ENCODE results near the gene NUTM2F.
"Not testable (repeated sequence)": the region's sequence is repeated elsewhere in the genome, so short reads cannot be mapped to it uniquely, and the experiment has no call there.

NUTM2F gene, protein sequence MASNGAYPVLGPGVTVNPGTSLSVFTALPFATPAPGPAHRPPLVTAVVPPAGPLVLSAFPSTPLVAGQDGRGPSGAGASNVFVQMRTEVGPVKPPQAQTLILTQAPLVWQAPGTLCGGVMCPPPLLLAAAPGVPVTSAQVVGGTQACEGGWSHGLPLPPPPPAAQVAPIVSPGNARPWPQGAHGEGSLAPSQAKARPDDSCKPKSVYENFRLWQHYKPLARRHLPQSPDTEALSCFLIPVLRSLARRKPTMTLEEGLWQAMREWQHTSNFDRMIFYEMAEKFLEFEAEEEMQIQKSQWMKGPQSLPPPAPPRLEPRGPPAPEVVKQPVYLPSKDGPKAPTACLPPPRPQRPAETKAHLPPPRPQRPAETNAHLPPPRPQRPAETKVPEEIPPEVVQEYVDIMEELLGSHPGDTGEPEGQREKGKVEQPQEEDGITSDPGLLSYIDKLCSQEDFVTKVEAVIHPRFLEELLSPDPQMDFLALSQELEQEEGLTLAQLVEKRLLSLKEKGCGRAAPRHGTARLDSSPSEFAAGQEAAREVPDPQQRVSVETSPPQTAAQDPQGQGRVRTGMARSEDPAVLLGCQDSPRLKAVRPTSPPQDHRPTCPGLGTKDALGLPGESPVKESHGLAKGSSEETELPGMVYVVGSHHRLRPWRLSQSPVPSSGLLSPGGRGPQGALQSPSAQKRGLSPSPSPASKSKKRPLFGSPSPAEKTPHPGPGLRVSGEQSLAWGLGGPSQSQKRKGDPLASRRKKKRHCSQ

DNA sequence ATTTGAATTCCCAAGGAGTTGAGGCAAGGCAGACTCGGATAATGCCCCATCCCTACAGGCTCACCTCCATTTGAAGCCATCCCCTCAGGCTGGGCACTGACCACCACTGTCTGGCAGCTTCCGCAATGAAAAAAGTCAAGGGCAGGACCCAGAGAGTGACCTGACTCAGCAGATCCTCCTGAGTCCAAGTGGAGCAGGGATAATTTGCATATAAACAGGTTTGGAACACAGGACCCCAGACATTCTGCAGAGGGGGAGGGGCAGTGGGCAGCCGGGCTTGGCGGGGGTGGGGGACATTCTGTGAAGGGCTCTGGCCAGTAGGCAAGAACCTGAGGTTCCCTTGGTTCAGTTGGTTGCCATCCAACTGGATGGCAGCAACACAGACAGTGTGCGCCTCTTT, at the start of gene NUTM2F:
Gene NUTM2F (minus strand): TSS at position 101 of the 400 bp plus-strand sequence. CDS start 21 bp downstream, at position 80.
- DNase-seq: not testable (repeated sequence)

- not testable (repeated sequence) for DNase-seq
These were observed 46.8 kb upstream of the NUTM2F start for GRCh38 chr9:94375197-94375596.

- peak; percentile 77 to 90 for DNase-seq
These were observed 46.0 kb upstream of the NUTM2F start for GRCh38 chr9:94374176-94375056.

- not testable (repeated sequence) for DNase-seq
These were observed 45.3 kb upstream of the NUTM2F start for GRCh38 chr9:94373779-94374175.

- not testable (repeated sequence) for DNase-seq
These were observed 41.8 kb upstream of the NUTM2F start for GRCh38 chr9:94370266-94370665.

DNA sequence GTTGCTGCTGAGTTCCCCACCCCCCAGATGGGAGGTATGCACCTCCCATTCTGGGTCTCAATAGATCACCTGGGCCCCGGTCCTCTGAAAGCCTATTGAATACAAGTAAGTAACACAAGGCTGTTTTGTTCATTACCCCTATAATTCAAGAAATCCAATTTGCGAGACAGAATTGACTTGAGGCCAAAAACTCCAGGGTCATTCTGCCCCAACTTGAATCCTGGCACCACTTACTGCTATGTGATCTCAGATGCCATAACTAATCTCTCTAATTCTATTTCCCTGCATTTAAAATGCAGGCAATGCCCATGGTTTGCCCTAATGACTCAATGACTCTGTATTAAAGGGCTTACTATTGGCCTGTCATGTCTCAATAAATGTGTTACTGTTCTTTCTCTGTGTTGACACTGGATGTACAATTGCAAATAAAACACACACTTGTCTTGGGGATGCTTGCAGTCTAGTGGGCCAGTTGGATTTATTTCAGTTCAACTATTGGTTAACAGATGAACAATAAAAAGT, 35.7 kb upstream of the NUTM2F start:
- DNase-seq: not testable (repeated sequence)

DNA sequence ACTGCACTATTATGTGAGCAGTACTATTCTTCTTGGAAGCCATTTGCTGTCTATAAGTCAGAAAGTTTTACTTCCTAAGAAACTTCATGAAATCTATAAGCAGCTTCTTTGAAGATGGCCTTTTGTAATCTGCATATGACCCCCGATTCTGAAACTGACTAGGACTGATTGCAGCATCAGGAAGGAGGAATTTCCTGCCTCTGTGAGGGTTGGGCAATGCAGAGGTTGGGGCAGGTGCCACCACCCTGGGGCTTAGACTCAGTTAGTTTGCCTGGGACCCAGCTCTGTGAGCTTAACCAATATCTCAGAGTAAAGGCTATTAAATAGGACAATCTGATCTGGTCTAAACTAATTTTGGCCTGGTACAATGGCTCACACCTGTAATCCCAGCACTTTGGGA, 28.7 kb upstream of the NUTM2F start:
- DNase-seq: not testable (repeated sequence)

DNA sequence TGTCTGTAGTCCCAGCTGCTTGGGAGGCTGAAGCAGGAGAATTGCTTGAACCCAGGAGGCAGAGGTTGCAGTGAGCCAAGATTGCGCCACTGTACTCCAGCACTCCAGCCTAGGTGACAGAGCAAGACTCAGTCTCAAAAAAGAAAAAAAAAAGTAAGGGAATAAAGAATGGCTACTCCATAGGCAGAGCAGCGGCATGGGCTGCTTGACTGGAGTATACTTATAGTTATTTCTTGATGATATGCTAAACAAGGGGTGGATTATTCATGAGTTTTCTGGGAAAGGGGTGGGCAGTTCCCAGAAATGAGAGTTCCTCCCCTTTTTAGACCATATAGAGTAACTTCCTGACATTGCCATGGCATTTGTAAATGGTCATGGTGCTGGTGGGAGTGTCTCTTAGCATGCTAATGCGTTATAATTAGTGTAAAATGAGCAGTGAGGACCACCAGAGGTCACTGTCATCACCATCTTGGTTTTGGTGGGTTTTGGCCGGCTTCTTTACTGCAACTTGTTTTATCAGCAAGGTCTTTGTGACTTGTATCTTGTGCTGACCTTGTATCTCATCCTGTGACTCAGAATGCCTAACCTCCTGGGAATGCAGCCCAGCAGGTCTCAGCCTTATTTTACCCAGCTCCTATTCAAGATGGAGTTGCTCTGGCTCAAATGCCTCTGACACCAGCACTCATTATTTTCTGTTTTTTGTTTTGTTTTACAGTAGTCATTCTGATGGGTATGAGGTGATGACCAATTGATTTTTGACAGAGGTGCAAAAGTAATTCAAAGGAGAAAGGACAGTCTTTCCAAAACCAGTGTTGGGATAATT, 23.7 kb upstream of the NUTM2F start:
- not testable (repeated sequence) for DNase-seq

GRCh38 chr9:94348754-94349153, 20.3 kb upstream of the NUTM2F start:
- not testable (repeated sequence) for DNase-seq

DNA sequence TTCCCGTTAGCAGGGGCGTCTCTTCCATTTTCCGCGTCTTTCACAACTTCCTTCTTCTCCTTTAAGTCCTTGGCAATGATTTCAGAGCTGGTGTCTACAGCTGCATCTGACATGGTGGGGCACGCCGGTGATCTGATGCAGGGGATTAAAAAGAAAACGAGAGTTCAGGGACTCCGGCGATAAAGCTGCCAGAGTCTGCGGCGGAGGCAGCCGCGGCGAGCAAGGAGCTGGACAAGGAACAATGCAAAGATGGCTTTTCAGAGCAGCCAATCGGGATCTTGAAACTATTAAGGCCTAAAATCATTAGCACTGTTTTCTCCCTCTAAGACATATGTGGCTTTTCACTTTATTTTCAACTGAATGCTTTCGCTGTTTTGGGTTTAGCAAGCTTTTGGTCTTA, 19.0 kb upstream of the NUTM2F start:
- DNase-seq: not testable (repeated sequence)

- DNase-seq: not testable (repeated sequence)
These were observed 13.3 kb upstream of the NUTM2F start for GRCh38 chr9:94341703-94342102.

- not testable (repeated sequence) for DNase-seq
These were observed 12.3 kb upstream of the NUTM2F start for GRCh38 chr9:94340750-94341149.

DNA sequence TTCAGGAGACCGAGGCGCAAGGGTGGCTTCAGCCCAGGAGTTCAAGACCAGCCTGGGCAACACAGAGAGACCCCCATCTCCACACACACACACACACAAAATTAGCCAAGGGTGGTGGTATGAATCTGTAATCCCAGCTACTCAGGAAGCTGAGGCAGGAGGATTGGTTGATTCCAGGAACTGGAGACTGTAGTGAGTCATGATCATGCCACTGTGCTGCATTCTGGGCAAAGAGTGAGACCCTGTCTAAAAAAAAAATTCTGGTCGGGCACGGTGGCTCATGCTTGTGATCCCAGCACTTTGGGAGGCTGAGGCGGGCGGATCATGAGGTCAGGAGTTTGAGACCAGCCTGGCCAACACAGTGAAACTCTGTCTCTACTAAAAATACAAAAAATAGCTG, 11.2 kb upstream of the NUTM2F start:
- DNase-seq: not testable (repeated sequence)

GRCh38 chr9:94338723-94339122, 10.3 kb upstream of the NUTM2F start:
- DNase-seq: not testable (repeated sequence)

- DNase-seq: not testable (repeated sequence)
These were observed 8.0 kb upstream of the NUTM2F start for GRCh38 chr9:94336445-94336844.

GRCh38 chr9:94325583-94325982, 2.9 kb downstream of the NUTM2F start:
- not testable (repeated sequence) for DNase-seq

GRCh38 chr9:94323153-94323798, 5.2 kb downstream of the NUTM2F start:
- DNase-seq: not testable (repeated sequence)

DNA sequence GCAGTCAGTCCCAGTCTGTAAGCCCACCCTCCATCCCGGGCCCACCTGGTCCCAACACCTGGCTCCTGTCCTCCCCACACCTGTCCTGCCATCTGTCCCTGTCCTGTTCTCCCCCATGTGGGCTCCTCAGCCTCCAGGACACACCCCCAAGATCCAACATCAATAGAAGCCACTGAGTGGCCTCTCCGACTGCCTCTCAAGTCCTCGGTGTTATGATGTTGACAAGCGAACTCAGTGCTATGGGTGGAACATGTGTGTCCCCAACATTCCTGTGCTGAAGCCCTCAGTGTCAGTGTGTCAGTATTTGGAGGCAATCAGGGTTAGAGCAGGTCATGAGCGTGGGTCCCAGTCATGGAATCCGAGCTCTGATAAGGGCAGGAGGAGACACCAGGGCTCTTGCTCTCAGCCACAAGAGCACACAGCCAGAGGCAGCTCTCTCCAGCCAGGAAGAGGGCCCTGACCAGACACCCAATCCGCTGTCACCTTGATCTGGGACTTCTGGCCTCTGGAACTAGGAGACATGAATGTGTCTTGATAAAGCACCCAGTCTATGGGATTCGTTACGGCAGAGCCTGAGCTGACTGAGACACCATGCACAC, 6.0 kb downstream of the NUTM2F start:
- not testable (repeated sequence) for DNase-seq

GRCh38 chr9:94317949-94318657, 10.3 kb downstream of the NUTM2F start:
- not testable (repeated sequence) for DNase-seq

DNA sequence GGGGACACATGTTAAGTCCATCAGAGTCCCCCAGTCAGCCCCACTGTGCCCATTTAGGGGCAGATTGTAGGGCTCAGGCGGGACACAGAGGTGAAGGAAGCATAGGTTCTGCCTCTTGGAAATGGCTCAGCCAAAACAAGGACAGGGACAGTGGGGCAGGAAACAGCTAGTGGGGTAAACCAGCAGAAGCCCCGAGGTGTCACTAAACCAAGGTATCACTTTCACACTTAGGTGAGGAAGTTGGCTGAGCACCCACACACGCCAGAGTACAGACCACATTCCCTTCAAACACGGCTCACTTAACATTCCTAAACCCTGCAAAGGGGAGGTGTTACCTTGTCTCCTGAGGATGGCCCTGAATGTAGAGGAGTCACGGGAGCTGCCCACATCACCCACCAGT, 12.2 kb downstream of the NUTM2F start:
- not testable (repeated sequence) for DNase-seq

All from bone marrow (tissue), 2 donors.